ENCODE results near the gene DPP7.

DNA sequence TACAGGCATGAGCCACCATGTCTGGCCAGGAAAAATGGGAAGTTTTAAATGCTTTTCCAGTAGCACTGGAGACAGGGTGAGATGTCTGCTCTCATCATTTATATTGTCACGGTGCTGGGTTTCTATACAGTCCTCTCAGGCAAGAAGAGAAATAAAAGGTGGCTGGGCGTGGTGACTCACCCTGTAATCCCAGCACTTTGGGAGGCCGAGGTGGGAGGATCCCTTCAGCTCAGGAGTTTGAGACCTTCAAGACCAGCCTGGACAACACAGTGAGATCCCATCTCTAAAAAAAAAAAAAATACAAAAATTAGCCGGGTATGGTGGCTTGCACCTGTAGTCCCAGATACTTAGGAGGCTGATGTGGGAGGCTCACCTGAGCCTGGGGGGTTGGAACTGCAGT is 19.7 kb upstream of the DPP7 start:
- TF ChIP-seq, protein P1, sequence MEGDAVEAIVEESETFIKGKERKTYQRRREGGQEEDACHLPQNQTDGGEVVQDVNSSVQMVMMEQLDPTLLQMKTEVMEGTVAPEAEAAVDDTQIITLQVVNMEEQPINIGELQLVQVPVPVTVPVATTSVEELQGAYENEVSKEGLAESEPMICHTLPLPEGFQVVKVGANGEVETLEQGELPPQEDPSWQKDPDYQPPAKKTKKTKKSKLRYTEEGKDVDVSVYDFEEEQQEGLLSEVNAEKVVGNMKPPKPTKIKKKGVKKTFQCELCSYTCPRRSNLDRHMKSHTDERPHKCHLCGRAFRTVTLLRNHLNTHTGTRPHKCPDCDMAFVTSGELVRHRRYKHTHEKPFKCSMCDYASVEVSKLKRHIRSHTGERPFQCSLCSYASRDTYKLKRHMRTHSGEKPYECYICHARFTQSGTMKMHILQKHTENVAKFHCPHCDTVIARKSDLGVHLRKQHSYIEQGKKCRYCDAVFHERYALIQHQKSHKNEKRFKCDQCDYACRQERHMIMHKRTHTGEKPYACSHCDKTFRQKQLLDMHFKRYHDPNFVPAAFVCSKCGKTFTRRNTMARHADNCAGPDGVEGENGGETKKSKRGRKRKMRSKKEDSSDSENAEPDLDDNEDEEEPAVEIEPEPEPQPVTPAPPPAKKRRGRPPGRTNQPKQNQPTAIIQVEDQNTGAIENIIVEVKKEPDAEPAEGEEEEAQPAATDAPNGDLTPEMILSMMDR (IDR thresholded peaks at IDR 0.05; ENCODE audit: low read depth, low read length): no peak
- no peak for TF ChIP-seq EZH2phosphoT487 (IDR thresholded peaks at IDR 0.05; ENCODE audit: low read depth)
